Superior temporal gyrus (tissue), 1 donor: Measurements from ENCODE around the gene BRD2.
A peak's percentile ranks its signal among the peaks of the same experiment; 100 is the strongest.

Experiments used
- DNase-seq: peaks from one replicate; pipeline ENCODE4 v3.0.0-alpha.2; 2016; ENCODE audit errors: extremely low spot score

Gene BRD2

DNA sequence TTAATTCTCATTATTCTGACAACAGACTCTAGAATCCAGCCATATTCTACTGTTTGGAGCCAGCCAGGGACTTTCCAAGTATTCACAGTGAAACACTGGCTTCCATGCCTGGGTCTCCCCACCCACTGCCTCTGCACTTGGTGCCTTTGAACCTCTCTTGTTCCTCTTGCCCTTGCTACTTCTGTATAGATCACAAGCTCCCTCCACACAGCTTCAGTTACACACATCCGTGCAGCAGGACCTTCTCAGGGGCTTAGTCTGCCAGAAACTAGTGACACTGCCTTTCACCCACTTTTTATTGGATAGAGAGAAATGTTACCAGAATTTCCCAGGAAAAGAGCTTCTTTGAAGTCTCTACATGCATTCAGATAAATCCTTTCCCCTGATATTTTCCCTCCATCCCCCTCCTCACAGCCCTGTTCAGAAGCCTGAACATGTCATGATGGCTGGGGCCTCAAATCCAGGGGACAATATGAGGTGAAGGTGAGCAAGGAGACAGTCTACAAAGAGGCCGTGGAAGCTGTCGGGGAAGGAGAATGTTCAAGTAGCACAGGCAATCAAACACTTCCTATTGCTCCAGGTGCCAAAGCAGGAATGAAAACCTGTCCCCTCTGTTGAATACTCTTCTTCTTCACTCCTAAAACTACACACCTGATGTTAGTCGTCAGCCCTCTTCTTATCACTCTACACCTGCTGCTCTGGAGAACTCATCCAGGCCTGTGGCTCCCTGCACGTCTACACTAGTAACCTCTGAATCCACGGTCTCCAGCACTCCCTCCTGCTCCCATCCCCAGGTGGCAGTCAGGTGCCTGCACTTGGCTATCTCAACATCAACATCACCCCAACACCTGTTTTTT lies 61.2 kb downstream of the BRD2 start:
- peak; percentile 33 for DNase-seq

DNA sequence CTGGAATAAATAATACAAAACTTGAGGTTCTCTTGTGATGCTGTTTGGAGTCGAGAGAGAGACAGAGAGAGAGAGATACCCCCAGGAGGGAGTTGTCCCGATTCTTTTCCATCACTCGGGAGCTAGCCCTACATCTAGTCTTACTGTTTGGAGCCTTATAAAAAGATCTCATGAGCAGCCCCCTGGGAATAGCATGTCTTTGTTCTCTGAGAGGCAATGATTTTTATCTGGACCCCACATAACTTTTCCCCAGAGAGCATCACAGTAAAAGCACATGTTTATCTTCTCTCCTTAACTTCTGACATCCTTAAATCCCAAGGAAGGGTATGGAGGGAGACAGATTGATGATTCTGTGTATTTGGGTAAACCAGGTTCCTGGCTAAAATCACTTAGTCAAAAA lies 61.9 kb downstream of the BRD2 start:
- DNase-seq = no peak
